HG02938 (cell line): ENCODE measurements around the gene PLLP.
A peak's percentile ranks its signal among the peaks of the same experiment; 100 is the strongest.
"Not testable (repeated sequence)": the region's sequence is repeated elsewhere in the genome, so short reads cannot be mapped to it uniquely, and the experiment has no call there.

Source experiments
- ATAC-seq: cut with Tn5 transposase; IDR thresholded peaks from one replicate; pipeline ENCODE4 v1.9.1; 2021; ENCODE audit warnings: mild to moderate bottlenecking, moderate library complexity; ENCODE audit not compliant: unreplicated experiment

The PLLP gene

DNA sequence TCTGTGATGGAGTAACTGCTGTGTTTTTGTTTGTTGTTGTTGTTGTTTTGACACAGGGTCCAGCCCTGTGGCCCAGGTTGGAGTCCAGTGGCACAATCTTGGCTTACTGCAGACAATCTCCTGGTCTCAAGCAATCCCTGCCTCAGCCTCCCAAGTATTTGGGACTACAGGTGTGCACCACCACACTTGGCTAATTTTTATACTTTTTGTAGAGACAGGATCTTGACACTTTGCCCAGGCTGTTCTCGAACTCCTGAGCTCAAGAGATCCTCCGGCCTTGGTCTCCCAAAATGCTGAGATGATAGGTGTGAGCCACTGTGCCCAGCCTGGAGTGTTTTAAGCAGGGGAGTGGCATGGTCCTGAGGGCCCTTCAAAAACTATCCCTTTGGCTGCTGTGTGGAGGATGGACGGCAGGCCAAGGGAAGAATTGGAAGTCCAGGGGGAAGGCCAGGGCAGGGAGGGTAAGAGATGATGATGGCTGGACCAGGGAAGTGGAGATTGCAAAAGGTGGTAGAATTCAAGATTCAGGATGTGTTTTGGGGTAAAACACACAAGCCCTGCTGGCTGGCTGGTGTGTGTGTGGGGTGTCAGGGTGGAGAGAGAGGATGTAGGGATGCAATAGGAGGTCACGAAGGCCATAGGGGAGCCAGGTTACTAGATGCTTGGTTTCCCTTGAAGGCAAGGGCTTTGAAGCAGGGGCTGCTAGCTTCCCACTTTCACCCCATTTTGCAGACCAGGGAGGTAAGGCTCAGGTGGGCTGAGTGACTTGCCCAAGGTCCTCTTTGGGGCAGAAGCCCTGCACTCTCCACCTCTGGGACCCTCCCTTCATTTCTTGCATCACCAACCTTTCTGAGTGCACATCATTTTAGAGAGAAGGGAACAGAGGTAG is 18.8 kb upstream of the PLLP start:
- no peak for ATAC-seq

DNA sequence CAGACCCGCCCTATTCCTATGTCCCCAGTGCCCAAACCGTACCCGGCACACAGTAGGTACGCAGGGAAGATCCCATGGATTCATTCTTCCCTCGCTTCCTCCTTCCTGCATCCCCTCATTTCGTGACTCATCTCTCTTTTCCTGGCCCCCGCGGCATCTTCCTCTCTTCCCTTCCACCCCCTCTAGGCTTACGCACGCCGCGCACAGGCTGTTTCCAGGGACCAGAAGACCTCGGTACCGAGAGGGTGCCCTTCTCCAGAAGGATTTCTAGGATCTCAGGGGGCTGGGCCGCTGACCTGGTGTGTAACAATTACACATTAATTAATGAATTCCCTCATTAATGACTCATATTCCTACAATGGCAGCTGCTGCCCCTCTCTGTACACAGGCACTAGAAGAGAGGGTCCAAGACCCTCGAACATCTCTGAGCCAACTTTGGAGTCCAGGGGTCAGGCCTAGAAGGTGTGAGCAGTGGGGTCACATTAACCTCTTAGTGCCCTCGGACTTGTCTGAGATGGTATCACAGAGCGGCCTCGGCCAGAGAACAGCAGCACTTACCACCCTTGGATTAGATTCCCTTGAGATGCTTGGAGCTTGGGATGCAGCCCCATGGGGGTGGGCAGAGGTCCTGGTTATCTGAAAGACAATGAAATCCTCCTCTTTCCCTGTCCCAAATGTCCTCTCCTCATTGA is 16.8 kb upstream of the PLLP start:
- ATAC-seq = no peak

DNA sequence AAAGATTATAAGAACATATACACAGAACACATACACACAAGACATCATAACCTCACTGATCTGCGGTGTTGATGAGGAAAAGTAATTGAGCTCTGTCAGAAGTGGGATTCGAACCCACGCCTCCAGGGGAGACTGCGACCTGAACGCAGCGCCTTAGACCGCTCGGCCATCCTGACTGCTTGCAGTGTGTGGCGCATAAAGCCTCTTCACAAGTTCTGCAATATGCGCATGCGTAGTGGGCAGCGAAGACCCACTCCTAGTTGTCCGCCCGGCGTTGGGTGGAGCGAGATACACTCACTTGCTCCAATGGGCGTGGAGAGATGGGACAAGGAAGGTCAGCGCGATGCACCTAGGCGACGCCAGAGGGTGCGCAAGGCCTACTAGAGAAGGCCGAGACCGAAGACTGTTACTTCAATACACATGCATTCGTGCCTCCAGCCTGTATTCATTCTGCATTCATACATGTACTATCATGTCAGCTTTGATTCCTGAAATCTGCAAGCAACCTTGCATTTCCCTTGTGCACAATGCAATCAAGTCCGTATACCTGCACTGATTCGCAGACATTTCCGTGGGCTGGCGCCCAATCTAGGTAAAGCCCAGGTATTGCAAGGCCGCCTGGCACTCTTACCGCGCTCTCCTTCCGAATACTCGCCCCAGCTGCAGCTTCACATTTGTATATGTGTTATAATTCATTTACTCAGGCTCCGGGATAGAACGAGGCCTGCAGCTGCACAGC is 16.1 kb upstream of the PLLP start:
- ATAC-seq = peak; percentile 81

GRCh38 chr16:57299719-57300386 is 15.4 kb upstream of the PLLP start:
- peak; percentile 49 for ATAC-seq

DNA sequence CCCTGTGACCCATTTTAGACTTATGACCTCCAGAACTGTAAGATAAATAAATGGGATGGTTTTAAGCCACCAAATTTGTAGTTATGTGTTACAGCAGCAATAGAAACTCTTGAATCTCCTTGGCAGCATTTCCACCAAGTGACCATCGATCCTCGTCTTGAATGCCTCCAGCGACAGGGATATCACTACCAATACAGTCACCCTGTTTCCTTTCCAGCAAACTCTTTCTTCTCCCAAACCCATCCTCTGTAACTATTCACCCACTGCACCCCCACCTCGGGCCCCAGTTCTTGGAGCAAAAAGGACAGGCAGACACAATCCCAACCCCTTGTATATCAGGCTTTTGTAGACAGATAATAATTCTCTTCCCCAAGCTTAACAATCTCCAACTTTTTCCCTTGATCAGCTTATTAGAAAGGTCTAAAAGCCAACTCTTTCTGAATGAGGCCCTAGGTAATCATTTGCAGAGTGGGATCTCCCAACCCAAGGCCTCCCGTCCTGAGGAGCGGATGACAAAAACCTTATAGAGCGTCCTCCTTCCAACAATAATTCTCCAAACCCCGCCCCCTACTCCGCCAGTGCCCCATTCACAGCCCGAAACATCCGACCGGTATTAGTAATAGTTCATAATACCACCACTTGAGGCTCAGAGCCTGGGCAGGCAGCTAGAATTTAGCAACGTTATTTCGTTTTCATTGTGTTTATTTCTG is 14.7 kb upstream of the PLLP start:
- peak; percentile 25 for ATAC-seq

GRCh38 chr16:57297856-57298255 is 13.4 kb upstream of the PLLP start:
- ATAC-seq = no peak

DNA sequence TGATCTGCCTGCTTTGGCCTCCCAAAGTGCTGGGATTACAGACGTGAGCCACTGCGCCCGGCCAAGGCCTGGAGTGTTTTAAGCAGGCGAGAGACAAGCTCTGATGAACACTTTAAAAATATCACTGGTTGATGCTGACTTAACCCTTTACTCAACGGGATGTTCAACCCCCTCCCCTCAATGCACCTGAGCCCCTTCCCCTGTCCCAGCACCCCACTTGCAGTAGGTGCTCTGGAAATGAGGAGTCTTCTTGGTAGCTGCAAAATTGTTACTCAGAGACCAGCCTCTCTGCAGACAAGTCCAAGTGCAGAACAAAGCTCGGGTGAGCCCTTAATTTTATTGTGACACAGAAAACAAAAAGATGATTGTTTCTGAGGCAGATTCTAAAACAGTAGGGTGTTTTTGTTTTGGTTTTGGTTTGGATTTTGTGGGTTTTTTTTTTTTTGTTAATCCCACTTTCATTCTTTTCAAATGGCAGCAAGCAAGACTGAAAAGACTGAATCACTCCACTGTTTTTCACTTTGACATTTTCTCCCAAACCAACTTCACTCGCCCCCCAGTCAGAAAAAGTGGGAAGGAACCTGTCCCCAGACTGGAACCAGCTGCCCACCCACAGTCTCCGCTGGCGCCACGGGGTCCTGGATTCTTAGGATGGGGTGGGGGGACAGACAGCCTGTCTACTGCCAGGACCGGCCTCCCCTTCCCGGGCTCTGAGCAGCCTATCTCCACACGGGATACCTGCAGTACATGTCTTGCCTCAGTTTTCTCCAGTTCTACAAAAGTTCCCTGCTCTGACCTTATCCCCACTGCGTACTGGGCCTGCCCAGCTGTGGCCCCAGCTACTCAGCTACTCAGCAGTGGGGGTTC is 5.2 kb upstream of the PLLP start:
- no peak for ATAC-seq

- ATAC-seq = no peak
These were observed 907 bp upstream of the PLLP start for GRCh38 chr16:57285379-57285778.

- no peak for ATAC-seq
These were observed 486 bp upstream of the PLLP start for GRCh38 chr16:57284952-57285363.

DNA sequence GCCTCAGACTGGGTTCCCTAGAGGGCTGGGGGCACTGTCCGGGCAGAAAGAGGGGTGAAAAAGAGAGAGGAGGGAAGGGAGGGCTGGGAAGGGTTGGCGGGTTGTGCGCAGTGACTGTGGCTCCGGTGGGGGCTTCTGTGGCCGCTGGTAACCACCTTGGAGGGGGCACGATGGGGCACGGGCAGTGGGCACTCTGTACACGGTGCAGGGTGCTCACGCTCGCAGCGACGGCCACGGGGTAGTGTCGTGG is 588 bp downstream of the PLLP start:
- no peak for ATAC-seq

- no peak for ATAC-seq
These were observed 1.1 kb downstream of the PLLP start for GRCh38 chr16:57283214-57283958.

DNA sequence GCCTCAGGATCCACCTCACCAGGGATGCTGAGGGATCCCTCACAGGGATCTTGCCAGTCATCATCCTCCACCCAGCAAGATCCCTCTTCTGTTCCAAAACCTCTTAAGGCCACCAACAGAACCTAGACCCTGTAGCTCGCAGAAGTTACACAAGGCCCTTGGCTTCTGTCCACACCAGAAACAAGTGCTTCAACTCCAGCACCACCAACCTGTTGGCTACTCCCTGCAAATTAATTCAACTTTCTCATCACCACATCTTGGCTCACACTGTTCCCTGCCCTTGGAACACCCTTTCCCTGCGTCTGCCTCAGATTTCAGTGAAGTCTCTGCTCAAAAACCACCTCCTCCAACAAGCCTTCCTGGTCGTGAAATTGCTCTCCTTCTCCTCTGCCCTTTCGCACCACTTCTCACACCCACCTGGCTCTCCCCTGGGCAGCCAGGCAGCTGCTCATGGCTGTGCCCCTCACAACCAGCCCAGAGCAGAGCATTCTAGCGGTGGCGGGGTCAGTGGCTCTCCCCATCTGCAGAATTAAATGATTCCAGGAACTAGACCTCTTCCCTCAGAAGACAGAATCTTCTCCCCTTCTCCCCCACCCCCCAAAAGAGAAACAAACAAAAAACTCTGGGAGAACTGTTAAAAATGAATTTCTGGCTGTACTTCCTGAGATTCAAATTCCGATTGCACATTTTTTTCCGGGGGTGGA is 1.8 kb downstream of the PLLP start:
- no peak for ATAC-seq

GRCh38 chr16:57281791-57282190 is 2.7 kb downstream of the PLLP start:
- ATAC-seq = no peak

- ATAC-seq = no peak
These were observed 4.5 kb downstream of the PLLP start for GRCh38 chr16:57279780-57280638.

DNA sequence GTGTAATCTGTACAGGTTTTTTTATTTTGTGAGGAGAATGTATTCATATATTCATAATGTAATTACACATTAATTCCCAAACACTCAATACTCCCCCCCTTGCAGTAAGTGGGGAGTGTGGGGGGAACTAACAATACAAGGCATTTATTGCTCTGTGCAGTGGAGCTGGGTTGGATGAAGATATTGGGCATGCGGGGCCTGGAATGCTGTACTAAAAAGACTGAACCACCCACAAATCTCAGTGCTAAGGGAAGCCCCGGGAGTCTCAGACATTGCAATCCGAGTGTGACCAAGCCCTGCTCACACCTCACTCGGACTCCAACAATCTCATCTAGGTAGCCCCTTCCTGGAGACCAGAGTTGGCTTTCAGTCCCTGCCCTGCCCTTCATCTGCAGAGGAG is 6.0 kb downstream of the PLLP start:
- ATAC-seq = no peak

DNA sequence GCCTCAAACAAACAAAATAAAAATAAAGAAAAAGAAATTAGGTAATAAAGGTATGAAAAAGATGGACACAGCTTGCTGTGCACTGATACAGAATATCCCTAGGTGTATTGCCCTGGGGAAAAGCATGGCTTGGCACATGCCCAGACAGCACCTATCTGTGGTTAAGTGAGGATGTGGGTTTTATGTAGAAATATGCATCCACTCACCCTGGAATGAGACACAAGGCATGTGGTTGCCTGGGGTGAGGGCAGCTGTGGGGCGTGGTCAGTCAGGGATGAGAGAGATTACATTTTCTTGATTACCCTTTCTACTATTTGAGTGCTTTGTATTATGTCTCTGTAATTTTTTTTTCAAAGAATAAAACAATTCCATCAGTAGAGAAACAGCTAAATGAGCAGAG is 6.9 kb downstream of the PLLP start:
- no peak for ATAC-seq

- ATAC-seq = no peak
These were observed 7.9 kb downstream of the PLLP start for GRCh38 chr16:57276596-57276995.

- not testable (repeated sequence) for ATAC-seq
These were observed 8.5 kb downstream of the PLLP start for GRCh38 chr16:57275946-57276345.
